Measurements from ENCODE around the gene FGF7. TPM values are rescaled to one million over a fixed set of nuclear protein-coding genes. Genes with fewer than 3 reads are reported as not detected.
"Not testable (repeated sequence)": the region's sequence is repeated elsewhere in the genome, so short reads cannot be mapped to it uniquely, and the experiment has no call there.

Gene FGF7
- total and polyA plus RNA-seq, 2 experiments from 2014 or later = 0.03 to 0.08 TPM

- H3K27me3 Mint-ChIP-seq (ENCODE audit: insufficient read depth, low read depth, poor library complexity) = no peaks in the 10 kb centered on the region
- TF ChIP-seq NANOG (IDR thresholded peaks at IDR 0.05; ENCODE audit: borderline replicate concordance) (no peak), ZNF114 (CRISPR knock-in tag; IDR thresholded peaks at IDR 0.05) (no peak), EZH2phosphoT487 (IDR thresholded peaks at IDR 0.05; ENCODE audit: unreplicated experiment) (no peak), STAT1 (IDR thresholded peaks at IDR 0.05; ENCODE audit: unreplicated experiment) (no peak), ZNF331 (CRISPR knock-in tag; IDR thresholded peaks at IDR 0.05; ENCODE audit: low read depth) (no peak), POLR2AphosphoS5 (IDR thresholded peaks at IDR 0.05; ENCODE audit: low read depth) (no peak), JUNB (IDR thresholded peaks at IDR 0.05; ENCODE audit: unreplicated experiment) (no peak)
- H3K4me3 ChIP-seq = no peak overlapping the region
- H3K4me2 ChIP-seq = no peak overlapping the region
- no peak overlapping the region for H3K27ac Mint-ChIP-seq
- ATAC-seq (no peak), DNase-seq (ENCODE audit: low spot score) (no peak)
- H3K4me1 Mint-ChIP-seq = no peaks in the 10 kb centered on the region
- H3K9me2 ChIP-seq (ENCODE audit: insufficient read depth) = no peaks in the 10 kb centered on the region
- no peaks in the 10 kb centered on the region for H3K36me3 Mint-ChIP-seq (ENCODE audit: low read depth)
- H3K27me3 ChIP-seq (ENCODE audit: insufficient read depth) = no peaks in the 10 kb centered on the region
- H3K27ac ChIP-seq (ENCODE audit: low read depth) = no peak overlapping the region
- no peaks in the 10 kb centered on the region for H3K9me3 Mint-ChIP-seq
- H2AFZ ChIP-seq = no peak overlapping the region
- H4K20me1 ChIP-seq (replicated peaks; ENCODE audit: insufficient read depth) = no peaks in the 10 kb centered on the region
- no peaks in the 10 kb centered on the region for H3K79me2 ChIP-seq (replicated peaks; ENCODE audit: insufficient read depth)
- H3K4me3 Mint-ChIP-seq = no peak overlapping the region
- H3K36me3 ChIP-seq (ENCODE audit: insufficient read depth) = no peaks in the 10 kb centered on the region
- no peaks in the 10 kb centered on the region for H3F3A ChIP-seq (replicated peaks; ENCODE audit: low read depth)
- no peaks in the 10 kb centered on the region for H3K4me1 ChIP-seq (ENCODE audit: insufficient read depth)
These were observed 50.0 kb downstream of the FGF7 start for GRCh38 chr15:49473031-49473430.

DNA sequence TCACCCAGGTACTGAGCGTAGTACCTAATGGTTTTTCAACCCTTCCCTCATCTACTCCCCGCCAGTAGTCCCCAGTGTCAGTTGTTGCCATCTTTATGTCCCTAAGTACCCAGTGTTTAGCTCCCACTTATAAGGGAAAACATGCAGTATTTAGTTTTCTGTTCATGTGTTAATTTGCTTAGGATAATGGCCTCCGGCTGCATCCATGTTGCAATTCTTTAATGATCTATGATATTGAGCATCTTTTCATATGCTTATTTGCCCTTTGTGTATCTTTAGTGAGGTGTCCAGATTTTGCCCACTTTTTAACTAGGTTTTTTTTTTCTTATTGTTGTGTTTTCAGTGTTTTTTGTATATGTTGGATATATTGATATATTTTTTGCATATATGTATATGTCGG, 55.0 kb downstream of the FGF7 start:
- DNase-seq (ENCODE audit: low spot score); H3K9me2 ChIP-seq (ENCODE audit: insufficient read depth); H2AFZ ChIP-seq; H3K4me1 Mint-ChIP-seq; H3K4me3 Mint-ChIP-seq; H3K4me1 ChIP-seq (ENCODE audit: insufficient read depth); H3K36me3 ChIP-seq (ENCODE audit: insufficient read depth); H3K27me3 Mint-ChIP-seq (ENCODE audit: insufficient read depth, low read depth, poor library complexity); H3K27ac ChIP-seq (ENCODE audit: low read depth); H4K20me1 ChIP-seq (replicated peaks; ENCODE audit: insufficient read depth); H3K36me3 Mint-ChIP-seq (ENCODE audit: low read depth); H3K4me3 ChIP-seq; H3K9me3 Mint-ChIP-seq; H3K4me2 ChIP-seq; ATAC-seq; H3K79me2 ChIP-seq (replicated peaks; ENCODE audit: insufficient read depth); H3F3A ChIP-seq (replicated peaks; ENCODE audit: low read depth); H3K27me3 ChIP-seq (ENCODE audit: insufficient read depth); H3K27ac Mint-ChIP-seq: not testable (repeated sequence)

DNA sequence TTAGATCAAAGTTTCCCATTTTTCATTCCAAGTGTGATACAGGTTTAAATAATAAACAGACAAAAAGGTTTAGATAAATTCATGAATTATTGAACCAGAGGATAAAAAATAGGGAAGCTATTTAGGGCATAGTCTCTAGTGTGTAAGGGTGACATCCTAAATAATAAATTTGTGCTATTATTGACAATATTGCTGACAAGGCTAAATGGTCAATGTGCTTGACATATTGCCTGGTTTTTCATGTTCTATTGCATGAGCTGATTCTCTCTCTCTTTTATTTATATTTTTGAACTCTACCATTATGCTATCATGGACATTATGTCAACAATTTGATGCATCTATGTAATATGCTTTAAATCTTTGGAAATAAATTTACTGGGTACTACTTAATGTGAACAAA, 55.9 kb downstream of the FGF7 start:
- H3K27me3 Mint-ChIP-seq (ENCODE audit: insufficient read depth, low read depth, poor library complexity) = not testable (repeated sequence)

DNA sequence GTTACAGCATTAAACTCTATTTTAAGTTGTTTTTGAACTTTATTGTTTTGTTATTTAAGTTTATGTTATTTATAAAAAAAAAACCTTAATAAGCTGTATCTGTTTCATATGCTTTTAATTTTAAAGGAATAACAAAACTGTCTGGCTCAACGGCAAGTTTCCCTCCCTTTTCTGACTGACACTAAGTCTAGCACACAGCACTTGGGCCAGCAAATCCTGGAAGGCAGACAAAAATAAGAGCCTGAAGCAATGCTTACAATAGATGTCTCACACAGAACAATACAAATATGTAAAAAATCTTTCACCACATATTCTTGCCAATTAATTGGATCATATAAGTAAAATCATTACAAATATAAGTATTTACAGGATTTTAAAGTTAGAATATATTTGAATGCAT, 62.4 kb downstream of the FGF7 start:
- H3F3A ChIP-seq (replicated peaks; ENCODE audit: low read depth); ATAC-seq; H3K4me3 Mint-ChIP-seq; H3K79me2 ChIP-seq (replicated peaks; ENCODE audit: insufficient read depth); H3K9me2 ChIP-seq (ENCODE audit: insufficient read depth); H3K27ac Mint-ChIP-seq; H3K27ac ChIP-seq (ENCODE audit: low read depth); H3K27me3 Mint-ChIP-seq (ENCODE audit: insufficient read depth, low read depth, poor library complexity); H3K9me3 Mint-ChIP-seq; H3K4me3 ChIP-seq; H4K20me1 ChIP-seq (replicated peaks; ENCODE audit: insufficient read depth); H2AFZ ChIP-seq; H3K4me2 ChIP-seq; H3K4me1 ChIP-seq (ENCODE audit: insufficient read depth); DNase-seq (ENCODE audit: low spot score); H3K36me3 Mint-ChIP-seq (ENCODE audit: low read depth); H3K27me3 ChIP-seq (ENCODE audit: insufficient read depth); H3K4me1 Mint-ChIP-seq; H3K36me3 ChIP-seq (ENCODE audit: insufficient read depth): not testable (repeated sequence)

More for the DNA sequence above, 55.9 kb downstream of the FGF7 start:
- H3K4me1 ChIP-seq (ENCODE audit: insufficient read depth); H3K9me3 Mint-ChIP-seq; H2AFZ ChIP-seq; H3K4me2 ChIP-seq; H3K27ac ChIP-seq (ENCODE audit: low read depth); H3K9me2 ChIP-seq (ENCODE audit: insufficient read depth); H3K36me3 Mint-ChIP-seq (ENCODE audit: low read depth); H3K36me3 ChIP-seq (ENCODE audit: insufficient read depth); H4K20me1 ChIP-seq (replicated peaks; ENCODE audit: insufficient read depth); H3K27ac Mint-ChIP-seq; H3F3A ChIP-seq (replicated peaks; ENCODE audit: low read depth); H3K4me3 ChIP-seq; H3K79me2 ChIP-seq (replicated peaks; ENCODE audit: insufficient read depth); H3K4me3 Mint-ChIP-seq; H3K4me1 Mint-ChIP-seq; DNase-seq (ENCODE audit: low spot score); ATAC-seq; H3K27me3 ChIP-seq (ENCODE audit: insufficient read depth): not testable (repeated sequence)
